Heart right ventricle (tissue), 16 donors: ENCODE measurements around the gene SOX30. TPM values are rescaled to one million over a fixed set of nuclear protein-coding genes. Genes with fewer than 3 reads are reported as not detected.

Experiments
- ATAC-seq, 8 donors: fragments of 200-7000 bp; cut with Tn5 transposase; one replicate each; pipeline ENCODE4 v1.9.1; 2020; ENCODE audit warnings: mild to moderate bottlenecking in 8 of 8, moderate library complexity in 8 of 8, moderate number of reproducible peaks in 1 of 8
- DNase-seq, 2 donors: peaks; one replicate each; pipeline ENCODE4 v3.0.0-alpha.2; 2020
- H3K27ac ChIP-seq, 10 donors: fragments of 200-600 bp; sonication (generic) in 2 of 10; one replicate each; pipeline versions ENCODE4 v1.5.0 to v1.8.0; 2020 to 2022; ENCODE audit warnings: mild to moderate bottlenecking in 3 of 10
- H3K27me3 ChIP-seq, 7 donors: fragments of 200-600 bp; one replicate each; pipeline ENCODE4 v1.8.0; 2021 to 2022; ENCODE audit warnings: mild to moderate bottlenecking in 2 of 7
- H3K36me3 ChIP-seq, 9 donors: fragments of 200-600 bp; sonication (generic) in 1 of 9; one replicate each; pipeline versions ENCODE4 v1.5.0 to v1.8.0; 2020 to 2022; ENCODE audit warnings: mild to moderate bottlenecking in 2 of 9
- H3K4me1 ChIP-seq, 9 donors: fragments of 200-600 bp; sonication (generic) in 1 of 9; one replicate each; pipeline versions ENCODE4 v1.5.0 to v1.8.0; 2020 to 2022; ENCODE audit warnings: mild to moderate bottlenecking in 4 of 9
- H3K4me3 ChIP-seq, 10 donors: fragments of 200-600 bp; sonication (generic) in 2 of 10; one replicate each; pipeline versions ENCODE4 v1.5.0 to v1.8.0; 2020 to 2022; ENCODE audit warnings: mild to moderate bottlenecking in 7 of 10, moderate library complexity in 2 of 10
- H3K9me3 ChIP-seq, 11 donors: fragments of 200-600 bp in 10 of 11; sonication (generic) in 2 of 11; one replicate each; pipeline versions ENCODE4 v1.5.0 to v1.8.0; 2013 to 2022; ENCODE audit warnings: mild to moderate bottlenecking in 2 of 11, control low read depth in 1 of 11, moderate library complexity in 1 of 11
- WGBS, 2 donors: extraction: QIAGEN DNeasy Blood & Tissue Kit; methylation state at CpG; one replicate each; pipeline ENCODE4 v1.1.7; 2013; ENCODE audit warnings: inconsistent platforms in 1 of 2; 5-methylcytosine and 5-hydroxymethylcytosine counted together
- intact Hi-C, 10 donors: fragments of 100-400 bp; cut with DNase I; formaldehyde crosslinking; loops; one replicate each; pipeline versions ENCODE4 v1.11.1 to v1.14.2; 2022
- polyA plus RNA-seq, 2 donors: library from polyadenylated mRNA; stranded (reverse); fragments of 200-250 nt; gene quantifications; one replicate each; pipeline ENCODE4 v1.2.3, GENCODE V29; 2013
- total RNA-seq, 10 donors: library from RNA; stranded (reverse); fragmentation: NEBNext Ultra II Directional in 3 of 10; extraction: Animal tissue kit (Norgen Biotek cat#: 25700) in 3 of 10; gene quantifications; one replicate each; pipeline versions ENCODE4 v1.2.1 to v1.2.4, GENCODE V29; 2021 to 2023
- TF ChIP-seq, protein P1 (sequence below), 9 donors: fragments of 200-600 bp; sonication (generic) in 2 of 9; IDR thresholded peaks; one replicate each; pipeline versions ENCODE4 v1.5.0 to v1.8.0; 2021 to 2022; ENCODE audit warnings: antibody characterized with exemption in 9 of 9, mild to moderate bottlenecking in 5 of 9, moderate library complexity in 1 of 9
- donor health status: Arrhythmogenic right ventricular cardiomyopathy.
- donor health status: ischemic (EF 13 %, LVEDD 7.1; RV severe dilation, severe dysfunction).
- donor health status: healthy with polysubstance abuse.
- donor health status: DM: no; HTN: yes; CAD: no.
- donor health status: DM: no; HTN: no; CAD: no.
- donor health status: ischemic (EF 25% LVEDD 6.9; RV normal size, moderate dysfunction).
- donor health status: ischemic (EF 25% LVEDD 5.7; RV mildly dilated, moderate dysfunction).
- donor health status: healthy.
- donor health status: DM: yes; HTN: yes; CAD: no.
- donor health status: Ischemic cardiomyopathy.
- donor health status: ischemic (EF 35%, LVEDD 5.7; RV mildly dilated, moderate dysfunction).
- donor health status: nonischemic (EF 11% LVEDD 7.7; RV severe dilation, severe dysfunction).
- donor health status: DM: yes; HTN: yes; CAD: no.
- donor health status: PGD.
- donor health status: ischemic (EF 29% LVEDD 5.4; RV normal size, mild dysfunction).
- donor health status: nonischemic (EF 23%, LVEDD 6.1; RV moderate dilation, normal function).

The SOX30 gene
- total and polyA plus RNA-seq, 12 donors, result 0.04 to 0.21 (median 0.16) TPM; not detected in 4

DNA sequence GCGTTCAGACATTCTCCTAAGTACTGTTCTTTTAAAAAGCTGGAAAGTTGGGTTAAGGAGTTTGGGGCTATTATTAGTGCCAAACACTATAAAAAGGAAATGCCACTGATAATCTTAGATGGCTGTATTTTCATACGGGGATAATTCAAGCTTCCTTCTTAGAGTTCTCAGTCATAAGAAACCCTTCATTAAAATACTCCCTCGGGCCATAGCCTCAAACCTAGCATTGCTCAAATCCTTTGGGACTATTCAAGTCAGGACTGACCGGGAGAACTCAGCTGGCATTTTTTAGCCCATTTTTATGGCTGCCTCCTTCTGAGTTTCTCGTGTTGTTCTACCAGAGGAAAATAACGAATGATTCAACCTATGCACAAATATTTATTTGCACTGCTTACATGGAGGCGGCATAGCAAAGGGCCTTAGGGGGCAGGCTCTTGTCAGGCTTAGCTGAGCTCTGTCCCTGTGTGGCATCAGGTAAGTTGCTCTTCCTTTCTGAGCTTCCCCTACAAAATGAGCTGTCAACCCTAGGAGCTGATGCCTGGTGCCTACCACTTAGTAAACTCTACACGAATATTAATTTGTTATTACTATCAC lies 43.2 kb downstream of the SOX30 start:
- Histone ChIP-seq H3K27me3 (no peaks in the 10 kb centered on the region), H3K4me3 (no peak overlapping the region), H3K4me1 (peaks cover 0 to 50% (median 0%) of the 10 kb centered on the region in 9 donors), H3K36me3 (no peaks in the 10 kb centered on the region), H3K27ac (no peak overlapping the region), H3K9me3 (no peaks in the 10 kb centered on the region)
- TF ChIP-seq, protein P1, sequence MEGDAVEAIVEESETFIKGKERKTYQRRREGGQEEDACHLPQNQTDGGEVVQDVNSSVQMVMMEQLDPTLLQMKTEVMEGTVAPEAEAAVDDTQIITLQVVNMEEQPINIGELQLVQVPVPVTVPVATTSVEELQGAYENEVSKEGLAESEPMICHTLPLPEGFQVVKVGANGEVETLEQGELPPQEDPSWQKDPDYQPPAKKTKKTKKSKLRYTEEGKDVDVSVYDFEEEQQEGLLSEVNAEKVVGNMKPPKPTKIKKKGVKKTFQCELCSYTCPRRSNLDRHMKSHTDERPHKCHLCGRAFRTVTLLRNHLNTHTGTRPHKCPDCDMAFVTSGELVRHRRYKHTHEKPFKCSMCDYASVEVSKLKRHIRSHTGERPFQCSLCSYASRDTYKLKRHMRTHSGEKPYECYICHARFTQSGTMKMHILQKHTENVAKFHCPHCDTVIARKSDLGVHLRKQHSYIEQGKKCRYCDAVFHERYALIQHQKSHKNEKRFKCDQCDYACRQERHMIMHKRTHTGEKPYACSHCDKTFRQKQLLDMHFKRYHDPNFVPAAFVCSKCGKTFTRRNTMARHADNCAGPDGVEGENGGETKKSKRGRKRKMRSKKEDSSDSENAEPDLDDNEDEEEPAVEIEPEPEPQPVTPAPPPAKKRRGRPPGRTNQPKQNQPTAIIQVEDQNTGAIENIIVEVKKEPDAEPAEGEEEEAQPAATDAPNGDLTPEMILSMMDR (IDR thresholded peaks at IDR 0.05), result no peak
- ATAC-seq (no peak), DNase-seq (no peak)
- intact Hi-C loops, result no loop called here
- 64 to 67% methylated on average over 8 of the region's 8 CpGs for WGBS, 2 donors

DNA sequence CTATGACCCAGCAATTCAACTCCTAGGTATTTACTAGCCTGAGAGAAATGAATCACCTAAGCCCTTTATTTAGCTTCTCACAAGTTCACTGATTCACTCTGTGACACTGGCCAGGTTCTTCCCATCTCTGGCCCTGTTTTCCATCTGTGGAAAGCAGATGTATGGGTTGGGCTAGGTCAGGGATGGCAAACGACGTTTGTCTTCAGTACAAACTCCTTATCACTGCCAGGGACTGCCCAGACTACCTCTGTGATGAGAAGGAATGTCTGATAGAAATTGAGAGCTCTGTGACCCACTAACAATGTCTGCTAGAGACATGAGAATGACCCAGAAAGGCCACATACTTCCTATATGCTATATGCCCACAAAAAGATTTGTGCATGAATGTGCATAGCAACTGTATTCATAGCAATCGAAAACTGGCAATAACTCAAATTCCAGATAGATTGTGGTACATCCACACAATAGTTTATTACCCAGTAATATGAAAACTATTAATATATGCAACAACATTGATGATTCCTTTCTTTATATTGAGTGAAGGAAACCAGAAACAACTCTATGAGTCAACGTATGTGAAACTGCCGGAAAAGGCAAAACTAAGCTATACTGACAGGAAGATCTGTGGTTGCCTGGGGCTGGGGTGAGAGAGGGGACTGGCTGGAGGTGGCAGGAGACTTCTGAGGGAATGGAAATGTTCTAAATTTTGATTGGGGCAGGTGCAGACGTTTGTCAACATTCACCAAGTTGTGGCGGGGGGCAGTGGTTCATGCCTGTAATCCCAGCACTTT lies 44.7 kb downstream of the SOX30 start:
- Histone ChIP-seq H3K27me3 (no peaks in the 10 kb centered on the region), H3K9me3 (no peaks in the 10 kb centered on the region), H3K4me1 (peaks cover 0 to 53% (median 0%) of the 10 kb centered on the region in 9 donors), H3K4me3 (no peak overlapping the region), H3K36me3 (no peaks in the 10 kb centered on the region), H3K27ac (peak overlapping the region in 1 of 10 donors; percentile 20)
- 75 to 77% methylated on average over 7 of the region's 7 CpGs for WGBS, 2 donors
- ATAC-seq, result no peak
- TF ChIP-seq, protein P1 (IDR thresholded peaks at IDR 0.05), result no peak
- DNase-seq, result no peak
- intact Hi-C loops, result no loop called here

DNA sequence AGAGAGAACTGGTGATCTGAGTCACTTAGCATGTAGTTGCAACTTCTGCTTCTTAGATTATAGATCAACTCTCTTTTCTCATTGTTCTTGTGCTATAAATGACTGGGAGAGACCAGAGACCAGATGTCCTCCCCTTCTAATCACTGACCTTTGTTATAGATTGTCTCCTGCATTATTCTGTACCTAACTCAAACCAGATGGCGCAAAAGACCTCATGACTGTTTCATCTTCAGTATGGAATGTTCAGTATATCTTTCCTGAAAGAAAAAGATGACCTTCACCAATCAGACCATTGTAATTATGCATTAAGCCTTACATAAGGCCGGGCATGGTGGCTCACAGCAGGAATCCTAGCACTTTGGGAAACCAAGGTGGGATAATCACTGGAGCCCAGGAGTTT lies 46.2 kb downstream of the SOX30 start:
- Histone ChIP-seq H3K27me3 (no peaks in the 10 kb centered on the region), H3K4me1 (peaks cover 0 to 49% (median 0%) of the 10 kb centered on the region in 9 donors), H3K4me3 (no peak overlapping the region), H3K27ac (no peak overlapping the region), H3K36me3 (no peaks in the 10 kb centered on the region), H3K9me3 (no peaks in the 10 kb centered on the region)
- DNase-seq (no peak), ATAC-seq (no peak)
- TF ChIP-seq, protein P1 (IDR thresholded peaks at IDR 0.05), result no peak
- intact Hi-C loops, result no loop called here
- 97 to 98% methylated on average over 2 of the region's 2 CpGs for WGBS, 2 donors

DNA sequence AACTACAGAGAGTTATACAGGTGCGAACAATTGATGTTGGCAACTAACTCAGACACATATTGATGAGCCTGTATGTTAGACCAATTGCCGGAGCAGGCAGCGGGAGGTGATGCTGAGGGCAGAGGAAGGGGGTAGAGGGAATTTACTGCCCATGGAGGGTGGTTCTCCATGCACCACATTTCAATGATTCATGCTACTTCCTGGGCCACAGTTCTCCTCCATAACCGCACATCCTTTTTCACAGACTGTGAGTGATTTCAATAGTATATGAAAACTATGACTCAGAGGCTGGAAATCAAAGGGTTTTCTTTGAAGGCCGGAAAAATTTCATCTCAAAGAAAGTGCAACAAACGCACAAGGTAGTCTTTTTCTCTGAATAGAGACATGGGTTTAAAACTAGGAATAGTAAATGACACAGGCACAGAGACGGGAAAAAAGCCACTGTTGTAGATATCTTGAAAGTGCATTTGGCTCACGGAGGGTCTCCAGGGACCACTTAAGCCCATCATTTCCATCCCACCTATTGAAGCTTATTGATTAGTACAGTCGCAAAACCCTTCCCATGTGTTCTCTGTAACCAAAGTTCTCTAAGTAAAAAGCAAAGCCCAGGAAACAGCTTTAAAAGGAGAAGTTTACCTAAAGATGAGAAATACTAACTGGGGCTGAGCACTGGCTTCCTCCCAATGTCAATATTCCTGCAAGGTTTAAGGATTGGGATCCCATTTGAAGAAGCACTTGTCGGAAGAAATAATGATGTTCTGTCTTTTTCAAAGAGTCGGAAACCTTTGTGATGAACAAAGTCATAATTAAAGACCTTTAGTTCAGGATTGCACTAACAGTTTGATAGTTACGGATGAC lies 48.7 kb downstream of the SOX30 start:
- Histone ChIP-seq H3K27me3 (no peaks in the 10 kb centered on the region), H3K4me3 (no peak overlapping the region), H3K4me1 (peaks cover 0 to 41% (median 0%) of the 10 kb centered on the region in 9 donors), H3K9me3 (peaks cover 0 to 3% (median 0%) of the 10 kb centered on the region in 11 donors), H3K36me3 (no peaks in the 10 kb centered on the region), H3K27ac (peak overlapping the region in 1 of 10 donors; percentile 18)
- intact Hi-C loops, result no loop called here
- TF ChIP-seq, protein P1 (IDR thresholded peaks at IDR 0.05), result no peak
- DNase-seq (no peak), ATAC-seq (peak in 5 of 8 donors; percentile 25 to 57 (median 49))
- 82 to 87% methylated on average over 12 of the region's 12 CpGs for WGBS, 2 donors
